ENCODE results near the gene PRKCE. TPM values are rescaled to one million over a fixed set of nuclear protein-coding genes. Genes with fewer than 3 reads are reported as not detected.
"Not testable (repeated sequence)": the region's sequence is repeated elsewhere in the genome, so short reads cannot be mapped to it uniquely, and the experiment has no call there.

The PRKCE gene
- total RNA-seq, 1 donor from 2014 or later, result 23.1 TPM

GRCh38 chr2:45697190-45697589, 45.7 kb downstream of the PRKCE start:
- DNase-seq (ENCODE audit: low read depth, low spot score), result no peak

GRCh38 chr2:45698554-45698953, 47.1 kb downstream of the PRKCE start:
- no peak for DNase-seq (ENCODE audit: low read depth, low spot score)

GRCh38 chr2:45699032-45699658, 47.7 kb downstream of the PRKCE start:
- DNase-seq (ENCODE audit: low read depth, low spot score), result no peak

GRCh38 chr2:45700407-45701013, 49.0 kb downstream of the PRKCE start:
- DNase-seq (ENCODE audit: low read depth, low spot score), result no peak

- no peak for DNase-seq (ENCODE audit: low read depth, low spot score)
These were observed 53.8 kb downstream of the PRKCE start for GRCh38 chr2:45705233-45705632.

GRCh38 chr2:45706033-45706432, 54.6 kb downstream of the PRKCE start:
- DNase-seq (ENCODE audit: low read depth, low spot score), result no peak

GRCh38 chr2:45707006-45707405, 55.5 kb downstream of the PRKCE start:
- DNase-seq (ENCODE audit: low read depth, low spot score), result no peak

GRCh38 chr2:45707661-45708060, 56.2 kb downstream of the PRKCE start:
- DNase-seq (ENCODE audit: low read depth, low spot score), result no peak

- DNase-seq (ENCODE audit: low read depth, low spot score), result no peak
These were observed 57.0 kb downstream of the PRKCE start for GRCh38 chr2:45708501-45708900.

GRCh38 chr2:45709137-45709536, 57.7 kb downstream of the PRKCE start:
- DNase-seq (ENCODE audit: low read depth, low spot score), result no peak

- DNase-seq (ENCODE audit: low read depth, low spot score), result no peak
These were observed 59.0 kb downstream of the PRKCE start for GRCh38 chr2:45710468-45710867.

- no peak for DNase-seq (ENCODE audit: low read depth, low spot score)
These were observed 59.7 kb downstream of the PRKCE start for GRCh38 chr2:45711224-45711623.

- DNase-seq (ENCODE audit: low read depth, low spot score), result no peak
These were observed 61.1 kb downstream of the PRKCE start for GRCh38 chr2:45712570-45712969.

- DNase-seq (ENCODE audit: low read depth, low spot score), result no peak
These were observed 61.7 kb downstream of the PRKCE start for GRCh38 chr2:45713136-45713535.

- no peak for DNase-seq (ENCODE audit: low read depth, low spot score)
These were observed 62.1 kb downstream of the PRKCE start for GRCh38 chr2:45713591-45713990.

GRCh38 chr2:45714679-45715078, 63.2 kb downstream of the PRKCE start:
- no peak for DNase-seq (ENCODE audit: low read depth, low spot score)

GRCh38 chr2:45715601-45716379, 64.3 kb downstream of the PRKCE start:
- DNase-seq (ENCODE audit: low read depth, low spot score), result no peak

- DNase-seq (ENCODE audit: low read depth, low spot score), result not testable (repeated sequence)
These were observed 65.0 kb downstream of the PRKCE start for GRCh38 chr2:45716432-45716831.

- no peak for DNase-seq (ENCODE audit: low read depth, low spot score)
These were observed 65.4 kb downstream of the PRKCE start for GRCh38 chr2:45716915-45717314.

- DNase-seq (ENCODE audit: low read depth, low spot score), result no peak
These were observed 68.7 kb downstream of the PRKCE start for GRCh38 chr2:45720210-45720609.

GRCh38 chr2:45721150-45721549, 69.7 kb downstream of the PRKCE start:
- no peak for DNase-seq (ENCODE audit: low read depth, low spot score)

GRCh38 chr2:45722477-45722876, 71.0 kb downstream of the PRKCE start:
- DNase-seq (ENCODE audit: low read depth, low spot score), result no peak

- DNase-seq (ENCODE audit: low read depth, low spot score), result no peak
These were observed 72.4 kb downstream of the PRKCE start for GRCh38 chr2:45723857-45724256.
